Endothelial cell of umbilical vein (primary cell): ENCODE results near the gene CSF2. TPM values are rescaled to one million over a fixed set of nuclear protein-coding genes. Genes with fewer than 3 reads are reported as not detected.

Experiments
- BruUV-seq: library from RNA; stranded (reverse); fragments of 400-500 nt; replicated peaks from 2 replicates; lab custom pipeline; 2021; lab: Mats Ljungman, UMichigan
- CTCF ChIA-PET: fragments of 300-600, 350-600 bp; sonication (Branson Sonifier 250); formaldehyde crosslinking; loops from one replicate; lab custom pipeline; 2021; ENCODE audit warnings: antibody characterized with exemption, inconsistent platforms; lab: Charles Lee
- POLR2A ChIA-PET: fragments of 300-600, 350-600 bp; sonication (Branson Sonifier 250); formaldehyde crosslinking; loops from one replicate; lab custom pipeline; 2021; ENCODE audit warnings: antibody characterized with exemption, inconsistent platforms; lab: Charles Lee
- DNase-seq: peaks from one replicate; pipeline ENCODE4 v3.0.0-alpha.2; 2011; ENCODE audit warnings: low read depth, low spot score
- FAIRE-seq: peaks from 2 replicates; lab custom pipeline; 2011; peaks lifted over from hg19 to GRCh38; lab: Jason Lieb, UNC
- H2AFZ ChIP-seq: 2 replicates; pipeline ENCODE4 v1.6.0; 2012; ENCODE audit warnings: low read depth, low read length, control low read depth, inconsistent platforms
- H3K27ac ChIP-seq: 2 replicates; pipeline ENCODE4 v1.5.1; 2011; ENCODE audit warnings: low read depth, mild to moderate bottlenecking, control low read depth, low read length, moderate library complexity; ENCODE audit not compliant: insufficient read depth
- H3K27me3 ChIP-seq, 2 experiments: 2 replicates each; pipeline versions ENCODE4 v1.6.0 to v1.6.1; 2011; ENCODE audit warnings: low read length in 2 of 2, mixed read lengths in 1 of 2; ENCODE audit not compliant: control insufficient read depth in 2 of 2, insufficient read depth in 2 of 2
- H3K36me3 ChIP-seq, 2 experiments: 2 replicates in 1 of 2; 3 replicates in 1 of 2; pipeline ENCODE4 v1.5.1; 2011; ENCODE audit warnings: low read length in 2 of 2, mild to moderate bottlenecking in 1 of 2, moderate library complexity in 1 of 2; ENCODE audit not compliant: control insufficient read depth in 2 of 2, insufficient read depth in 2 of 2; ENCODE audit errors: extremely low read depth in 1 of 2
- H3K4me1 ChIP-seq: 3 replicates; pipeline ENCODE4 v1.5.1; 2011; ENCODE audit warnings: mild to moderate bottlenecking, low read length; ENCODE audit not compliant: control insufficient read depth, insufficient read depth; ENCODE audit errors: extremely low read depth
- H3K4me2 ChIP-seq: 2 replicates; pipeline ENCODE4 v1.6.1; 2011; ENCODE audit warnings: low read length, control low read depth, mixed read lengths; ENCODE audit not compliant: insufficient read depth
- H3K4me3 ChIP-seq, 3 experiments: fragments of 200-600 bp in 1 of 3; sonication (generic), shearing (Covaris generic) in 1 of 3; replicated peaks in 1 of 3; 2 replicates each; pipeline ENCODE4 v1.5.1; 2011 to 2016; ENCODE audit warnings: control low read depth in 3 of 3, low read length in 3 of 3, mild to moderate bottlenecking in 2 of 3, inconsistent platforms in 1 of 3, low read depth in 1 of 3, moderate library complexity in 1 of 3; ENCODE audit not compliant: insufficient read depth in 1 of 3
- H3K79me2 ChIP-seq: 2 replicates; pipeline ENCODE4 v1.6.0; 2012; ENCODE audit warnings: low read length, inconsistent platforms; ENCODE audit not compliant: control insufficient read depth, insufficient read depth
- H3K9ac ChIP-seq: replicated peaks from 2 replicates; pipeline ENCODE3; 2011; ENCODE audit warnings: low read length, control low read depth; ENCODE audit not compliant: insufficient read depth; ENCODE audit errors: extremely low read depth
- H3K9me1 ChIP-seq: replicated peaks from 3 replicates; pipeline ENCODE4 v1.6.0; 2011; ENCODE audit warnings: mild to moderate bottlenecking, low read length; ENCODE audit not compliant: control insufficient read depth, insufficient read depth; ENCODE audit errors: extremely low read depth
- H3K9me3 ChIP-seq: replicated peaks from 2 replicates; pipeline ENCODE4 v1.5.1; 2012; ENCODE audit warnings: low read length, inconsistent platforms; ENCODE audit not compliant: control insufficient read depth, insufficient read depth
- H4K20me1 ChIP-seq: replicated peaks from 2 replicates; pipeline ENCODE3; 2011; ENCODE audit warnings: mild to moderate bottlenecking, low read length; ENCODE audit not compliant: control insufficient read depth, insufficient read depth; ENCODE audit errors: extremely low read depth
- EZH2 ChIP-seq: IDR thresholded peaks from 2 replicates; pipeline ENCODE4 v1.6.1; 2012; ENCODE audit warnings: borderline replicate concordance, low read depth, mild to moderate bottlenecking, moderate library complexity, low read length, inconsistent platforms; ENCODE audit not compliant: severe bottlenecking
- FOS ChIP-seq: IDR thresholded peaks from 2 replicates; pipeline ENCODE4 v1.6.1; 2011; ENCODE audit warnings: mild to moderate bottlenecking, low read length, moderate library complexity, borderline replicate concordance; ENCODE audit not compliant: insufficient read depth
- GATA2 ChIP-seq: IDR thresholded peaks from 2 replicates; pipeline ENCODE4 v1.7.0; 2011; ENCODE audit warnings: low read depth, mild to moderate bottlenecking, moderate library complexity, mixed read lengths, low read length; ENCODE audit not compliant: insufficient read length, insufficient read depth
- JUN ChIP-seq: IDR thresholded peaks from 2 replicates; pipeline ENCODE4 v1.6.1; 2011; ENCODE audit warnings: borderline replicate concordance, low read depth; ENCODE audit not compliant: insufficient read length, insufficient read depth
- MYC ChIP-seq: IDR thresholded peaks from one replicate; pipeline ENCODE4 v1.6.1; 2011; ENCODE audit warnings: mild to moderate bottlenecking, low read depth, low read length
- POLR2A ChIP-seq: IDR thresholded peaks from 2 replicates; pipeline ENCODE4 v1.6.1; 2012; ENCODE audit warnings: low read depth, mild to moderate bottlenecking, control low read depth, low read length
- POLR2AphosphoS5 ChIP-seq: IDR thresholded peaks from 2 replicates; pipeline ENCODE4 v1.6.1; 2012; ENCODE audit warnings: low read depth, mild to moderate bottlenecking, control low read depth, low read length, moderate library complexity; ENCODE audit not compliant: insufficient read depth
- dilution Hi-C: fragments of 300-500 bp; cut with MboI; formaldehyde crosslinking; loops from one replicate; pipeline ENCODE4 v1.15.0; 2019; ENCODE audit warnings: low sequenced_read_pairs; ENCODE audit not compliant: extremely low pct_ligation_motif_present
- intact Hi-C: fragments of 100-400 bp; cut with micrococcal nuclease; formaldehyde crosslinking; loops from one replicate; pipeline ENCODE4 v1.10.0; 2022
- polyA plus RNA-seq, 4 experiments: library from polyadenylated mRNA; depleted of rRNA in 3 of 4; stranded (reverse) in 3 of 4; unstranded in 1 of 4; fragments of >200 nt; gene quantifications; 2 replicates each; pipeline versions ENCODE4 v1.2.1 to v1.2.3, GENCODE V29; 2011 to 2012; ENCODE audit warnings: missing spikeins in 1 of 4
- total RNA-seq: library from RNA; stranded (reverse); gene quantifications from 2 replicates; pipeline ENCODE4 v1.2.3, GENCODE V29; 2021
- TF ChIP-seq, protein P1 (sequence below): IDR thresholded peaks from 2 replicates; pipeline ENCODE4 v1.6.1; 2011; ENCODE audit not compliant: insufficient read depth, insufficient read length
- TF ChIP-seq, protein P2 (sequence below), 2 donors: IDR thresholded peaks; 1 replicate in 1 of 2; 2 replicates in 1 of 2; pipeline ENCODE4 v1.5.1; 2011; ENCODE audit warnings: low read length in 2 of 2, mild to moderate bottlenecking in 2 of 2, moderate library complexity in 2 of 2, control low read depth in 1 of 2, inconsistent platforms in 1 of 2, low read depth in 1 of 2; ENCODE audit not compliant: insufficient read depth in 1 of 2; ENCODE audit errors: extremely low read depth in 1 of 2

CSF2 gene
- total and polyA plus RNA-seq, 2 donors (not counting 3 experiments of a cell fraction or from before 2014, with no cell fraction given): not detected

DNA sequence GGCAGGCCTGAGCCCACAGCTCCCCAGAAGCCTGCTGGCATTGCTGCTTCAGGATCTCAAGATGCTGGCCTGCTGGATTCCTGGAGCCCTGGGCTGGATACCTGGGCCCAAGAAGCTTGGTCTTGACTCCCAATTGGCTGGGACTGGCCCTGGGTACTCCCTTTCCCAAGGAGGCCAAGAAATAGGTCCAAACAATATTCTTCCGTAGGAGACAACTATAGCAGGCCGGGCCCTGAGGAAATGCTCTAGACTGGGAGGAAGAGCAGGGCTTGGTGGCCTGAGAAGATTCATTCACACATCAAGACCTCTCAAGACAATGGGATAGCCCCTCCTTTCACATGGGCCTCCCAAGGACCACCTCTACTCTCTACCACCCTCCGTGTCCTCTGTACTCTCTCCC, 7.9 kb downstream of the CSF2 start:
- no TSS peak for BruUV-seq
- Histone ChIP-seq H4K20me1 (no peaks in the 10 kb centered on the region), H2AFZ (no peak overlapping the region), H3K27me3 (no peaks in the 10 kb centered on the region), H3K79me2 (no peaks in the 10 kb centered on the region), H3K36me3 (no peaks in the 10 kb centered on the region), H3K9me3 (no peaks in the 10 kb centered on the region), H3K4me2 (no peak overlapping the region), H3K4me1 (peaks cover 9% of the 10 kb centered on the region), H3K27ac (no peak overlapping the region), H3K4me3 (no peak overlapping the region), H3K9ac (no peak overlapping the region), H3K9me1 (no peaks in the 10 kb centered on the region)
- DNase-seq (no peak), FAIRE-seq (no peak)
- ChIA-PET POLR2A (interaction anchor here (0.6 kb wide), 1 partner anchor 43 kb away, joined by 5 read pairs; no protein-coding TSS in a partner anchor), CTCF (interaction anchor here (1.3 kb wide), 1 partner anchor 16 kb away, joined by 3 read pairs; no protein-coding TSS in a partner anchor)
- TF ChIP-seq EZH2: no peak
- no peak for TF ChIP-seq POLR2AphosphoS5
- no peak for TF ChIP-seq JUN
- TF ChIP-seq POLR2A: no peak
- TF ChIP-seq, protein P1, sequence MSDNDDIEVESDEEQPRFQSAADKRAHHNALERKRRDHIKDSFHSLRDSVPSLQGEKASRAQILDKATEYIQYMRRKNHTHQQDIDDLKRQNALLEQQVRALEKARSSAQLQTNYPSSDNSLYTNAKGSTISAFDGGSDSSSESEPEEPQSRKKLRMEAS: no peak
- TF ChIP-seq FOS: no peak
- TF ChIP-seq, protein P2, sequence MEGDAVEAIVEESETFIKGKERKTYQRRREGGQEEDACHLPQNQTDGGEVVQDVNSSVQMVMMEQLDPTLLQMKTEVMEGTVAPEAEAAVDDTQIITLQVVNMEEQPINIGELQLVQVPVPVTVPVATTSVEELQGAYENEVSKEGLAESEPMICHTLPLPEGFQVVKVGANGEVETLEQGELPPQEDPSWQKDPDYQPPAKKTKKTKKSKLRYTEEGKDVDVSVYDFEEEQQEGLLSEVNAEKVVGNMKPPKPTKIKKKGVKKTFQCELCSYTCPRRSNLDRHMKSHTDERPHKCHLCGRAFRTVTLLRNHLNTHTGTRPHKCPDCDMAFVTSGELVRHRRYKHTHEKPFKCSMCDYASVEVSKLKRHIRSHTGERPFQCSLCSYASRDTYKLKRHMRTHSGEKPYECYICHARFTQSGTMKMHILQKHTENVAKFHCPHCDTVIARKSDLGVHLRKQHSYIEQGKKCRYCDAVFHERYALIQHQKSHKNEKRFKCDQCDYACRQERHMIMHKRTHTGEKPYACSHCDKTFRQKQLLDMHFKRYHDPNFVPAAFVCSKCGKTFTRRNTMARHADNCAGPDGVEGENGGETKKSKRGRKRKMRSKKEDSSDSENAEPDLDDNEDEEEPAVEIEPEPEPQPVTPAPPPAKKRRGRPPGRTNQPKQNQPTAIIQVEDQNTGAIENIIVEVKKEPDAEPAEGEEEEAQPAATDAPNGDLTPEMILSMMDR (IDR thresholded peaks at IDR 0.05; ENCODE audit: extremely low read depth in 1 of 2, insufficient read depth in 1 of 2, low read depth in 1 of 2, low read length in 2 of 2): no peak
- TF ChIP-seq MYC: no peak
- no peak for TF ChIP-seq GATA2
- dilution Hi-C loops (no loop called here), intact Hi-C loops (no loop called here)
